HG03196 (cell line): ENCODE data around the gene CSF1R.
"Not testable (repeated sequence)": the region's sequence is repeated elsewhere in the genome, so short reads cannot be mapped to it uniquely, and the experiment has no call there.

ENCODE experiments used
- ATAC-seq: cut with Tn5 transposase; IDR thresholded peaks from one replicate; pipeline ENCODE4 v1.9.1; 2021; ENCODE audit not compliant: unreplicated experiment

CSF1R gene

DNA sequence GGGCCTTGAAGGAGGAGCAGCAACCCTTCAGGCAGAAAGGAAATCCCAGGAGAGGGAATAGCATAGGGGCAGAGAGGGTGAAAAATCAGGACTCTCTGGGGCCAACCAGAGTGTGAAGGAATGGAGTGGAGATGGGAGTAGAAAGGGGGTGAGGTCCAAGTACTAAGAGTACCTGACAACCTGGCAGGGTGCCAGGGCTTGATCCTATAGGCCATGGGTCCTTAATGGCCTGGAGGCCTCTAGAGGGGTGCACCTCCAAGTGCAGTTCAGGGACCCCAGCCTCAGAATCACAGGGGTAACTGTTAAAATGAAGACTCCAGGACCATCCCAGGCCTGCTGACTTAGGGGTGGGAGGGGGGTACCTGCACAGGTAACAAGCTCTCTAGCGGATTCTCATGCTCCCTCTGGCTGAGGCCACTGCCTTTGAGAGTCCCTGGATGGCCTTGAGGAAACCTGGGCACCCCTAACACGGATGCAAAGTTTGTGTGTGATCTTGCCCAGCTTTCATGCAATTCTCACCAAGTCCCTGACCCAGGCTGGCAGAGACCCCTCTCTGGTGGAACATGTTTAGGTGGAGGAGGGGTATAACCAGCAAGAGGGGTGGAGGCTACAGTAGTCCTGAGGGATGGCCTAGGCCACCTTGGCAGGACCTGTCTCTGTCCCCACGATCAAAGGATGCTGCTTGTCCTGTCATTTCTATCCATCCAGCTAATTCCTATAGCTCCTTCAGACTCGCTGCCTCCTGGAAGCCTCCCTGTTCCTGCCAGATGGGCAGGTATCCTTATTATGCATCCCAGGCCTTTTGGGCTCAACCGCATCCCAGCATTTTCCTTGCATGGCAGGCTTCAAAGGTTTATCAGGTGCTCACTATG lies 17.6 kb upstream of the CSF1R start:
- no peak for ATAC-seq

- no peak for ATAC-seq
Observed at GRCh38 chr5:150101023-150101422, 14.7 kb upstream of the CSF1R start.

DNA sequence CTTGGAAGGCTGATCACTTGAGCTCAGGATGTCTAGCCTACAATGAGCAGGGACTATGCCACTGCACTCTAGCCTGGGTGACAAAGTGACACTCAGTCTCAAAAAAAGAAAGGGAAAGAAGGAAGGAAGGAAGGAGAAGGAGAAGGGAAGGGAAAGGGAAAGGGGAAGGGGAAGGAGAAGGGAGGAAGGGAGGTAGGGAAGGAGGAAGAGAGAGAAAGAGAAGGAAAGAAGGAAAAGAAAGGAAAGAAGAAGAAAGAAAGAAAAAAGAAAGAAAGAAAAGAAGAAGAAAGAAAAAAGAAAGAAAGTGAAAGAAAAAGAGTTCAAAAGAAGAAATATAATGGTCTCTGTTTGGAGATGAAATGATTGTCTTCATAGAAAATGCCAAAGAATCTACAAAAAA lies 10.8 kb upstream of the CSF1R start:
- ATAC-seq = no peak

DNA sequence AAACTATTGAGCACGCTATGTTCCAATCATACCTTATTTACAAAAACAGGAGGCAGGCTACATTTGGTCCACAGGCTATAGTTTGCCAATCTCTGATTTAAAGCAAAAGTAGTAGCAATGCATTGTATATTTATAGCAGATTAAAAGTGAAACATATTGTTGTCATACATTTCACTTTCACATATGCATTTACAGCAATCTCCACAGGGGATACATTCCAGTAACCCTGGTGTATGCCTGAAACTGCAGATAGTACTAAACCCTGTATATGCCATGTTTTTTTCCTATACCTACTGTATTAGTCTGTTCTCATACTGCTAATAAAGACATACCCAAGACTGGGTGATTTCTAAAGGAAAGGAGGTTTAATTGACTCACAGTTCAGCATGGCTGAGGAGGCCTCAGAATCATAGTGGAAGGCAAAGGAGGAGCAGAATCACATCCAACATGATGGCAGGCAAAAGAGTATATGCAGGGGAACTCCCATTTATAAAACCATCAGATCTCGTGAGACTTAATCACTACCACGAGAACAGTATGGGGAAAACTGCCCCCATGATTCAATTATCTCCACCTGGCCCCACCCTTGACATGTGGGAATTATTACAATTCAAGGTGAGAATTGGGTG lies 5.9 kb upstream of the CSF1R start:
- peak; percentile 90 for ATAC-seq

DNA sequence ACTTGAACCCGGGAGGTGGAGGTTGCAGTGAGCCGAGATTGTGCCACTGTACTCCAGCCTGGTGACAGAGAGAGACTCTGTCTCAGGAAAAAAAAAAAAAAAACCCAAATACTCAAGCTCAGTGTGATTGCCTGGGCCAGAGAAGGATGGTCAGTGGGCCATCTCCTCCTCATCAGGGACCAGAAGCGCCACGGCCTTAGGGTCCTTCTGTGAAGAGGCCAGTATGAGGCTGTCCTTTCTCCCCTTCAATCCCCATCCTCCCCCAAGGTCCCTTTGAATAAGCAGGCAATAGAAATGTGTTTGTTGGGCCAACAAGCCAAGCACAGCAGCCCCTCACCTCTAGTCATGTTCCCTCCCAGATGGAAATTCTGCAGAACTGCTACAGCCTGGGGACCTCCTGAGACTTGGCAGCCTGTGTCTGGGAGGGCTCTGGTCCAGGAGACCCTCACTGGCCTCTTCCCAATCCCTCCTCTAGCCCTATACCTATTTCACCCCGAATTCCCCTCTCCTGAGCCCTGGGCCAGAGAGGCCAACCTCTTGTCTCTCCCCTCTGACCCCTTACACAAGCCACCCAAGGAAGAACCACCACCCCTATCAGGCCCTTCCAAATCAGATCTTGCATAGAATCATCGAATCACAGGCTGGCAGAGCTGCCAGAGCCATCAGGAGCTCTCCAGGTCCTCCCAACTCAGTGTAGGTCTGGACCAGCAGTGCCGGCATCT lies 1.0 kb downstream of the CSF1R start:
- ATAC-seq = no peak

GRCh38 chr5:150084754-150085153 lies 1.6 kb downstream of the CSF1R start:
- not testable (repeated sequence) for ATAC-seq

DNA sequence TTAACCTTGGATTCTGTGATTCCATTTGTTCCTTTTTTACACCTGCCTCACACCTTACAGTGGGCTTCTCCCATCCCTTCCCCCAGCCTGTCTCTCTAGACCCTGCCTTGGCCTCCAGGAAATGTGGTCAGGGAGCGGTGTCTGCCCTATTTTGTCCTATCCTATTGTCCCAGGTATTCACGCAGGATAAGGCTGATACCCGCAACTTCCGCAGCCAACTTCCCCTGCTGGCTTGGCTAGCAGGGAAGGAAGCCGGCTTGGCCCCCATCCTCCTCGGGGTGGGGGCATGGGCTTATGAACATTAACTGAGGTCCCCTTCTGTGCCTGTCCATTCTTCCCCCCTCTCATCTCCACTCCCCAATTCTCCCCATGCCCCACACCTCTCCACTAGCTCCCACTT lies 3.5 kb downstream of the CSF1R start:
- no peak for ATAC-seq

GRCh38 chr5:150082374-150082773 lies 4.0 kb downstream of the CSF1R start:
- no peak for ATAC-seq

- ATAC-seq = peak; percentile 71
Observed at GRCh38 chr5:150081541-150082283, 4.6 kb downstream of the CSF1R start.

DNA sequence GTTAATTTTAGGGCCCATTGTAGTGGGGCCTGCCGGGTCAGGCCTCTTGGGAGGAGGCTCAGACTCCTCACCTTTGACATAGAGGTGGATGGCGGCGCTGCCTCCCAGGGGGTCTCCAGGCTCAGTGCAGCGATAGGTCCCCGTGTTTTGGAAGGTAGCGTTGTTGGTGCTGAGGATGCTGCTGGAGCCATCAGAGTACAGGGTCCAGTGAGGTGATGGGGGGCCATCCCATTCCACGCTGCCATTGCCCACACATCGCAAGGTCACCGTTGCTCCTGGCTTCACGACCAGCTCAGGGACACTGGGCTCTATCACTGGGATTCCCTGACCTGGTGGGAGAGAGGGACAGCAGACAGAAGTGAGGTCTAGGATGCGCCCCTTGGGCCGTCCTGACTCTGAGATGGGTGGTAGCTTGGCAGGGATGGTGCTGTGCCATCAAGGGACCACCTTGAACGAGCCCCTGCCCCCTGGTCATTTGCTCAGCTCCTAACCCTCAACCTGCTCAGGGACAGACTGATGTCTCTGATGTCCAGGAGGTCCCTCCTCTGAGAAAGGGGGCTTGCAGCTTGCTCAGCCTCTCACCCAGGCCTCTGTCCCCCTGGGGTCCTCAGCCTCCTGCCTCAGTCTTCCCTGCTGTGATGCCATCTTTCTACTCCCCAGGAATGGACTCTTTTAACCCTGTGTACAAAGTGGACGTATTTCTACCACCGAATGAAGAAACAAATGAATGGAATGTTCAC lies 5.5 kb downstream of the CSF1R start:
- ATAC-seq = no peak

GRCh38 chr5:150079909-150080461 lies 6.4 kb downstream of the CSF1R start:
- no peak for ATAC-seq

GRCh38 chr5:150078802-150079689 lies 7.3 kb downstream of the CSF1R start:
- ATAC-seq = no peak

DNA sequence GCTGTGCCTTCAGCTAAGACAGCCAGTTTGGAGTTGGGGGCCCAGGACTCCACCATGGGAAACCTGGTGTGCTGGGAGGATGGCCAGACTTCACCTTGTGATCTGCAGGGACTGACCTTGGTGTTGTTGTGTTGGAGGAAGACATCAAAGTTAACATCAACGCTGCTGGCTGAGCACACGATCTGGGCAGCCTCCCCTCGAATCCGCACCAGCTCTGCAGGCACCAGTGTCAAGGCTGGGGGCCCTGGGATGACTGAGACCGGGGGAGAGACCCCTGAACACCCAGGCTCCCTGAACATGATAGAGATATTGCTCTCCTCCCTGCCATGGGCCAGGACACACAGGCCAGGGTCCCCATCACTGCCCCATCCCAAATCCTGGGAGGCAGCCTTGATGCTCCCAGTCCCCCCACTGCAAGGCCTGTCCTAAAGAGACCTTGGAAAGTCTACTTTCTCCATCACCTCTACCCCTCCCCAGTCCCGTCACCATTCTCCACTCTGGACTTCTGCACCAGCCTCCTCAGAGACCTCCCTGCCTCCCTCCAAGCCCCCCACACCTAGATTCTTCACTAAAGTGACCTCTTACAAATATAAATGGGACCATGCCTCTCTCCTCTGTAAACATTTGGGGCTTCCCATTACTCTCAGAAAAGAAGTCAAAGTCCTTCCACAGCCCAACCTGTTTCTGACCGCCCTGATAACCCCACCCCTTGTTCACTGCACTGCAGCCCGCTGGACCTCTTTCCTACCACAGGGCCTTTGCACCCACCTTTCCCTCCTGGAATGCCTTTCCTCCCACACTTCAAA lies 8.2 kb downstream of the CSF1R start:
- ATAC-seq = no peak

- no peak for ATAC-seq
Observed at GRCh38 chr5:150077060-150077459, 9.3 kb downstream of the CSF1R start.

- ATAC-seq = no peak
Observed at GRCh38 chr5:150075806-150076205, 10.5 kb downstream of the CSF1R start.

DNA sequence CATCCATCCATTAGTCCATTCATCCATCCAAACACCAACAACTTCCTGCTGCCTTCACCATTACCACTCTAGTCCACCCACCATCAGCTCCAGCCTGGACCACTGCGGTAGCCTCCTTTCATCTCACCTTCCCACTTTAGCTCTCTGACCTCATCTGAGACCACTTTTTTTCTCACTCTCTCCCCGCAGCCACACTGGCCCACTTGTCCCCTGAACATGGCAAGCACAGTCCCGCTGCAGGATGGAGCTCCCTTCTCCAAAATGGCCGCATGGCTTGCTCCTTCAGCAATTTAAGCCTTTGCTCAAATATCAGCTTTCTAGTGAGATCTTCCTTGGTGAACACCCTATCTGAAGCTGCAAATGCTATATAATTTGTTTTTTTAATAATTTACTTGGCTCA lies 11.1 kb downstream of the CSF1R start:
- ATAC-seq = no peak

DNA sequence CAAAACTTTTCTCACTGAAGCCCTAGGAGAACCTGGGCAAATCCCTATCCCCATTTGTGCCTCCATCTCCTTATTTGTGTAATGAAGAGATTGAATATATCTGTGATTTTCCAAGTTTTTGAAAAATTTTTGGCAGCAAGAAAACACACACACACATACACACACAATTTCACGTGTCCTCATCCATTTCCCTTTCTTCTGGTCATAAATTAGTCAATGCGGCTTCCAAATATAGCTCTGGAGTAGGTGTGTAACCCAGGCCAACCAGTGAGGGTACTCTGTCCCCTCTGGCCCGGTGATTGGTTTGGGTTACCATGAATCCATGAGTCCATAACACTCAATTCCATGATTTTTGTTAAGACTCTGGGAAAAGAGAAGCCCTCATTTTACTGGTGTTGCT lies 12.7 kb downstream of the CSF1R start:
- ATAC-seq = no peak

DNA sequence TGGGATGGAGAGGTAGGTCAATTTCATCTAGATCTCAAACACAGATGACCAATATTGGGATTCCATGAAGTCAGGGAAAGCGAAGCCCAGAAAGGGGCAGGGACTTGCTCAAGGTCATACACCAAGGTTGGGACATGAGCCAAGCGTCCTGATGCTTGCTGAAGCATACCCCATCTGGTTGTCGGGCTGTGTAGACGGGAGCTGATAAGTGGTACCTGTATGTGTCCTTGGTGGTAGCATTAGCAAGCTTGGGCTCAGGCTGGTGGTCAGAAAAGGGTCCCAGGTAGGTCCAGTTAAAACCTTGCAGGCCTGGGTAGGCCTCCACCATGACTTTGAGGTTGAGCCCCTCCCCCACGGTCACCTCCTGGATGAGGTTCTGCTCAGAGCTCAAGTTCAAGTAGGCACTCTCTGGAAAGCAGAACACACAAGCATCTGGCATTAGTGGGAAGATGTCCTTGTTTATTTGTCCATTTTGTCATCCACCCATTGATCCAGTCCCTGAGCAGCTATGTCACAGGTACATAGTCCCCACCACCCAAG lies 13.2 kb downstream of the CSF1R start:
- no peak for ATAC-seq
